Heart right ventricle (tissue), 16 donors: ENCODE data around the gene ZNF236. TPM values are rescaled to one million over a fixed set of nuclear protein-coding genes. Genes with fewer than 3 reads are reported as not detected.

ENCODE experiments used
- ATAC-seq, 8 donors: fragments of 200-7000 bp; cut with Tn5 transposase; one replicate each; pipeline ENCODE4 v1.9.1; 2020; ENCODE audit warnings: mild to moderate bottlenecking in 8 of 8, moderate library complexity in 8 of 8, moderate number of reproducible peaks in 1 of 8
- DNase-seq, 2 donors: peaks; one replicate each; pipeline ENCODE4 v3.0.0-alpha.2; 2020
- H3K27ac ChIP-seq, 10 donors: fragments of 200-600 bp; sonication (generic) in 2 of 10; one replicate each; pipeline versions ENCODE4 v1.5.0 to v1.8.0; 2020 to 2022; ENCODE audit warnings: mild to moderate bottlenecking in 3 of 10
- H3K27me3 ChIP-seq, 7 donors: fragments of 200-600 bp; one replicate each; pipeline ENCODE4 v1.8.0; 2021 to 2022; ENCODE audit warnings: mild to moderate bottlenecking in 2 of 7
- H3K36me3 ChIP-seq, 9 donors: fragments of 200-600 bp; sonication (generic) in 1 of 9; one replicate each; pipeline versions ENCODE4 v1.5.0 to v1.8.0; 2020 to 2022; ENCODE audit warnings: mild to moderate bottlenecking in 2 of 9
- H3K4me1 ChIP-seq, 9 donors: fragments of 200-600 bp; sonication (generic) in 1 of 9; one replicate each; pipeline versions ENCODE4 v1.5.0 to v1.8.0; 2020 to 2022; ENCODE audit warnings: mild to moderate bottlenecking in 4 of 9
- H3K4me3 ChIP-seq, 10 donors: fragments of 200-600 bp; sonication (generic) in 2 of 10; one replicate each; pipeline versions ENCODE4 v1.5.0 to v1.8.0; 2020 to 2022; ENCODE audit warnings: mild to moderate bottlenecking in 7 of 10, moderate library complexity in 2 of 10
- H3K9me3 ChIP-seq, 11 donors: fragments of 200-600 bp in 10 of 11; sonication (generic) in 2 of 11; one replicate each; pipeline versions ENCODE4 v1.5.0 to v1.8.0; 2013 to 2022; ENCODE audit warnings: mild to moderate bottlenecking in 2 of 11, control low read depth in 1 of 11, moderate library complexity in 1 of 11
- WGBS, 2 donors: extraction: QIAGEN DNeasy Blood & Tissue Kit; methylation state at CpG; one replicate each; pipeline ENCODE4 v1.1.7; 2013; ENCODE audit warnings: inconsistent platforms in 1 of 2; 5-methylcytosine and 5-hydroxymethylcytosine counted together
- intact Hi-C, 10 donors: fragments of 100-400 bp; cut with DNase I; formaldehyde crosslinking; loops; one replicate each; pipeline versions ENCODE4 v1.11.1 to v1.14.2; 2022
- polyA plus RNA-seq, 2 donors: library from polyadenylated mRNA; stranded (reverse); fragments of 200-250 nt; gene quantifications; one replicate each; pipeline ENCODE4 v1.2.3, GENCODE V29; 2013
- total RNA-seq, 10 donors: library from RNA; stranded (reverse); fragmentation: NEBNext Ultra II Directional in 3 of 10; extraction: Animal tissue kit (Norgen Biotek cat#: 25700) in 3 of 10; gene quantifications; one replicate each; pipeline versions ENCODE4 v1.2.1 to v1.2.4, GENCODE V29; 2021 to 2023
- TF ChIP-seq, protein P1 (sequence below), 9 donors: fragments of 200-600 bp; sonication (generic) in 2 of 9; IDR thresholded peaks; one replicate each; pipeline versions ENCODE4 v1.5.0 to v1.8.0; 2021 to 2022; ENCODE audit warnings: antibody characterized with exemption in 9 of 9, mild to moderate bottlenecking in 5 of 9, moderate library complexity in 1 of 9
- donor health status: Arrhythmogenic right ventricular cardiomyopathy.
- donor health status: ischemic (EF 13 %, LVEDD 7.1; RV severe dilation, severe dysfunction).
- donor health status: healthy with polysubstance abuse.
- donor health status: DM: no; HTN: yes; CAD: no.
- donor health status: DM: no; HTN: no; CAD: no.
- donor health status: ischemic (EF 25% LVEDD 6.9; RV normal size, moderate dysfunction).
- donor health status: ischemic (EF 25% LVEDD 5.7; RV mildly dilated, moderate dysfunction).
- donor health status: healthy.
- donor health status: DM: yes; HTN: yes; CAD: no.
- donor health status: Ischemic cardiomyopathy.
- donor health status: ischemic (EF 35%, LVEDD 5.7; RV mildly dilated, moderate dysfunction).
- donor health status: nonischemic (EF 11% LVEDD 7.7; RV severe dilation, severe dysfunction).
- donor health status: DM: yes; HTN: yes; CAD: no.
- donor health status: PGD.
- donor health status: ischemic (EF 29% LVEDD 5.4; RV normal size, mild dysfunction).
- donor health status: nonischemic (EF 23%, LVEDD 6.1; RV moderate dilation, normal function).

The ZNF236 gene
- total and polyA plus RNA-seq, 12 donors: 0.75 to 14.9 (median 12.1) TPM

DNA sequence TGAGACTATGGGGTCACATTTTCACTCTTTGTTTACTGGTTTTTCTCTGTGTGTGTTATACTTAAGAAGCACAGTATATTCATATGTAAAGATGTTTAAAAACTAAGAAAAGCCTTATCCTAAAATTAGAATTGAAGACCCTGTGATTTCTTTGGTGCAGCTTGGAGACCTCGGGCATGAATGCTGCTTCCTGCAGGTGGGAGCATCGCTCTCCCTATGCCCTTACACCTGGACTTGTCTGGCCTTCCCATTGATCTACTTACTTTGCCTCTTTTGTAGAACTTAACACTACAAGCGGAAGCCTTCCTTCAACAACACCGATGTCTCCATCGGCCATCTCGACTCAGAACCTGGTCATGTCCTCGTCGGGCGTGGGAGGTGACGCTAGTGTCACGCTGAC is 114.5 kb downstream of the ZNF236 start:
- peaks cover 0 to 2% (median 0%) of the 10 kb centered on the region in 9 donors for H3K4me1 ChIP-seq
- H3K27me3 ChIP-seq: no peaks in the 10 kb centered on the region
- intact Hi-C loops: no loop called here
- DNase-seq (no peak), ATAC-seq (no peak)
- H3K36me3 ChIP-seq: peaks cover 0 to 89% (median 13%) of the 10 kb centered on the region in 9 donors
- H3K9me3 ChIP-seq: no peaks in the 10 kb centered on the region
- TF ChIP-seq, protein P1, sequence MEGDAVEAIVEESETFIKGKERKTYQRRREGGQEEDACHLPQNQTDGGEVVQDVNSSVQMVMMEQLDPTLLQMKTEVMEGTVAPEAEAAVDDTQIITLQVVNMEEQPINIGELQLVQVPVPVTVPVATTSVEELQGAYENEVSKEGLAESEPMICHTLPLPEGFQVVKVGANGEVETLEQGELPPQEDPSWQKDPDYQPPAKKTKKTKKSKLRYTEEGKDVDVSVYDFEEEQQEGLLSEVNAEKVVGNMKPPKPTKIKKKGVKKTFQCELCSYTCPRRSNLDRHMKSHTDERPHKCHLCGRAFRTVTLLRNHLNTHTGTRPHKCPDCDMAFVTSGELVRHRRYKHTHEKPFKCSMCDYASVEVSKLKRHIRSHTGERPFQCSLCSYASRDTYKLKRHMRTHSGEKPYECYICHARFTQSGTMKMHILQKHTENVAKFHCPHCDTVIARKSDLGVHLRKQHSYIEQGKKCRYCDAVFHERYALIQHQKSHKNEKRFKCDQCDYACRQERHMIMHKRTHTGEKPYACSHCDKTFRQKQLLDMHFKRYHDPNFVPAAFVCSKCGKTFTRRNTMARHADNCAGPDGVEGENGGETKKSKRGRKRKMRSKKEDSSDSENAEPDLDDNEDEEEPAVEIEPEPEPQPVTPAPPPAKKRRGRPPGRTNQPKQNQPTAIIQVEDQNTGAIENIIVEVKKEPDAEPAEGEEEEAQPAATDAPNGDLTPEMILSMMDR (IDR thresholded peaks at IDR 0.05): no peak
- 85% methylated on average over 11 of the region's 11 CpGs for WGBS, 2 donors
- H3K4me3 ChIP-seq: no peak overlapping the region
- no peak overlapping the region for H3K27ac ChIP-seq

DNA sequence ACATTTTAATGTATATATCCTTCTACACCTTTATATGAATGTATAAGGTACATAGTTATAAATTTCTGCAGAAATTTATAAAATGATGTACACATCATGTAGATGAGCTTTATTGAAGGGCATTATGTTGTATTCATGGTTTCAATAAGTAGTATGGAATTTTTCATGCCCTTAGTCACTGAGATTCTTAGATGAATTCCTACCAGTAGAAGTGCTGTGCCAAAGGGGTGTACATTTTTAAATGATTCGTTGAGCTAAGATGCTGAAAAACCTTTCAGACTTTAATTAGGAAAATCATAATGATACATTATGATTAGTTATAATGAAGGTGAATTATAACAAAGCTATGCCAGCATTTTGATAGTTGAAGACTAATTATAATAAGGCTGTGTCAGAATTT is 115.2 kb downstream of the ZNF236 start:
- intact Hi-C loops: no loop called here
- Histone ChIP-seq H3K36me3 (peaks cover 0 to 83% (median 13%) of the 10 kb centered on the region in 9 donors), H3K27ac (no peak overlapping the region), H3K4me1 (no peaks in the 10 kb centered on the region), H3K27me3 (no peaks in the 10 kb centered on the region), H3K9me3 (no peaks in the 10 kb centered on the region), H3K4me3 (no peak overlapping the region)
- TF ChIP-seq, protein P1 (IDR thresholded peaks at IDR 0.05): no peak
- DNase-seq: no peak
- WGBS, 2 donors: 81 to 87% methylated on average over 1 of the region's 1 CpG
- no peak for ATAC-seq

DNA sequence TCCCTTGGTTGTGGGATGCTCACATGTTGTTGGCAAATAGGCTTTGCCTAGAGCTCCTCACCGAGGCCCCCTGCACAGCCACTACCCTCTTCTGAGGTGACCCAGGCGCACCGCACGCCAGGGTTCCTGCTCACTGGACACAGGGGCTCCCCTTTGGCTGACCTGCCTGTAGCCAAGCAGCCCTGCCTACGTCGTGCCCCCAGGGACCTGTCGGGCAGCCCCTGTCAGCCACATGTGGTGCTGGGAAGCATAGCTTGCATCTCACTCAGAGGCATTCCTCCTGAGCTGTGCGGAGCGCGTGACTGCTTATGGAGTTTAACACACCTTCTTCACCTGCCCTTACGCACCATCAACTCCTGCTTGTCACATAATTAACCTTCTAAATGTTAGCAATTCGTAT is 116.3 kb downstream of the ZNF236 start:
- Histone ChIP-seq H3K4me1 (no peaks in the 10 kb centered on the region), H3K36me3 (peaks cover 0 to 75% (median 13%) of the 10 kb centered on the region in 9 donors), H3K9me3 (no peaks in the 10 kb centered on the region), H3K27me3 (no peaks in the 10 kb centered on the region), H3K4me3 (no peak overlapping the region), H3K27ac (no peak overlapping the region)
- WGBS, 2 donors: 93 to 95% methylated on average over 12 of the region's 12 CpGs
- intact Hi-C loops: no loop called here
- no peak for DNase-seq
- TF ChIP-seq, protein P1 (IDR thresholded peaks at IDR 0.05): no peak
- ATAC-seq: no peak

DNA sequence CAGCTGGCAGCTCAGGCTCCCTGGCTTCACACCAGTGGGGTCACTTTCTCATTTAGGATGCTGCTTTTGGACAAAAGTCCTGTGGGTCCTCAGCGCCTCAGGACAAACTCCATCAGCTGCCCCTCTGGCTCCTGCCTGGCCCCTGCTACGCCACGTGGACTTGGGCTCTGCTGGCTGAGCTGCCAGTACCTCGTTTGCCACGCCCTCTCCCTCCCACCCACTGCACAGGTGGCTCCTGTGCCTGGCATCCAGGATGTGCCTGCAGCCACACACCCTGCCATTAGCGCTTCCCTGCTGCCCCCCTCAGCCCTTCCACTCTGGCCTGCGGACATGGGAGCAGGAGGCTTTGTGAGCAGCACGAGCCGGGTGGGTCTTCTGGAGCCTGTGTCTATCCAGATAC is 118.9 kb downstream of the ZNF236 start:
- no peaks in the 10 kb centered on the region for H3K27me3 ChIP-seq
- no peak overlapping the region for H3K27ac ChIP-seq
- H3K4me1 ChIP-seq: no peaks in the 10 kb centered on the region
- no peak for DNase-seq
- ATAC-seq: no peak
- peaks cover 0 to 63% (median 13%) of the 10 kb centered on the region in 9 donors for H3K36me3 ChIP-seq
- TF ChIP-seq, protein P1 (IDR thresholded peaks at IDR 0.05): no peak
- H3K9me3 ChIP-seq: no peaks in the 10 kb centered on the region
- H3K4me3 ChIP-seq: no peak overlapping the region
- WGBS, 2 donors: 91 to 96% methylated on average over 9 of the region's 9 CpGs
- intact Hi-C loops: no loop called here
